ENCODE data around the gene N4BP2. TPM values are rescaled to one million over a fixed set of nuclear protein-coding genes. Genes with fewer than 3 reads are reported as not detected.

Gene N4BP2
- total RNA-seq, 4 donors from 2014 or later: 5.5 to 9.7 (median 7.7) TPM

- Histone ChIP-seq H3K27ac (replicated peaks in 1 of 4) (no peak overlapping the region), H3K27me3 (peaks cover 0 to 4% (median 0%) of the 10 kb centered on the region in 4 donors), H3K9me3 (no peaks in the 10 kb centered on the region), H3K4me3 (no peak overlapping the region), H3K36me3 (no peaks in the 10 kb centered on the region), H3K4me1 (no peaks in the 10 kb centered on the region)
- TF ChIP-seq POLR2A (IDR thresholded peaks at IDR 0.05; ENCODE audit: low read depth) (no peak), EP300 (IDR thresholded peaks at IDR 0.05) (no peak), POLR2AphosphoS5 (IDR thresholded peaks at IDR 0.05) (no peak), CTCF (IDR thresholded peaks at IDR 0.05) (no peak)
- intact Hi-C loops (cut with DNase I): no loop called here
- 52% methylated on average over 10 of the region's 10 CpGs for WGBS
- DNase-seq (ENCODE audit: extremely low spot score): no peak
Measured at GRCh38 chr4:40176602-40177001, 120.0 kb downstream of the N4BP2 start.

GRCh38 chr4:40177591-40177990 lies 120.9 kb downstream of the N4BP2 start:
- Histone ChIP-seq H3K4me1 (no peaks in the 10 kb centered on the region), H3K27ac (replicated peaks in 1 of 4) (no peak overlapping the region), H3K36me3 (no peaks in the 10 kb centered on the region), H3K9me3 (no peaks in the 10 kb centered on the region), H3K4me3 (no peak overlapping the region), H3K27me3 (peaks cover 0 to 4% (median 0%) of the 10 kb centered on the region in 4 donors)
- intact Hi-C loops (cut with DNase I): no loop called here
- DNase-seq (ENCODE audit: extremely low spot score): no peak
- 76% methylated on average over 2 of the region's 2 CpGs for WGBS
- TF ChIP-seq POLR2AphosphoS5 (IDR thresholded peaks at IDR 0.05) (no peak), CTCF (IDR thresholded peaks at IDR 0.05) (no peak), EP300 (IDR thresholded peaks at IDR 0.05) (no peak)

- no peak for TF ChIP-seq EP300 (IDR thresholded peaks at IDR 0.05)
- no peak for TF ChIP-seq POLR2A (IDR thresholded peaks at IDR 0.05; ENCODE audit: low read depth)
- TF ChIP-seq CTCF (IDR thresholded peaks at IDR 0.05): no peak
- no peak for TF ChIP-seq POLR2AphosphoS5 (IDR thresholded peaks at IDR 0.05)
- H3K36me3 ChIP-seq: no peaks in the 10 kb centered on the region
- intact Hi-C loops (cut with DNase I): no loop called here
- 50% methylated on average over 5 of the region's 5 CpGs for WGBS
- H3K27me3 ChIP-seq: peaks cover 0 to 4% (median 0%) of the 10 kb centered on the region in 4 donors
- H3K27ac ChIP-seq (replicated peaks in 1 of 4): no peak overlapping the region
- DNase-seq (ENCODE audit: extremely low spot score): no peak
- no peaks in the 10 kb centered on the region for H3K9me3 ChIP-seq
- H3K4me1 ChIP-seq: no peaks in the 10 kb centered on the region
- no peak overlapping the region for H3K4me3 ChIP-seq
Measured at GRCh38 chr4:40178672-40179071, 122.0 kb downstream of the N4BP2 start.

- intact Hi-C loops (cut with DNase I): no loop called here
- 95% methylated on average over 1 of the region's 1 CpG for WGBS
- no peak overlapping the region for H3K4me3 ChIP-seq
- H3K27ac ChIP-seq (replicated peaks in 1 of 4): no peak overlapping the region
- H3K9me3 ChIP-seq: no peaks in the 10 kb centered on the region
- H3K27me3 ChIP-seq: peaks cover 0 to 4% (median 0%) of the 10 kb centered on the region in 4 donors
- no peak for DNase-seq (ENCODE audit: extremely low spot score)
- TF ChIP-seq POLR2A (IDR thresholded peaks at IDR 0.05; ENCODE audit: low read depth): no peak
- TF ChIP-seq POLR2AphosphoS5 (IDR thresholded peaks at IDR 0.05): no peak
- TF ChIP-seq CTCF (IDR thresholded peaks at IDR 0.05): no peak
- TF ChIP-seq EP300 (IDR thresholded peaks at IDR 0.05): no peak
- H3K4me1 ChIP-seq: no peaks in the 10 kb centered on the region
- H3K36me3 ChIP-seq: no peaks in the 10 kb centered on the region
Measured at GRCh38 chr4:40179360-40179759, 122.7 kb downstream of the N4BP2 start.

GRCh38 chr4:40180356-40180755 lies 123.7 kb downstream of the N4BP2 start:
- peaks cover 0 to 4% (median 0%) of the 10 kb centered on the region in 4 donors for H3K27me3 ChIP-seq
- H3K9me3 ChIP-seq: no peaks in the 10 kb centered on the region
- no peaks in the 10 kb centered on the region for H3K4me1 ChIP-seq
- H3K36me3 ChIP-seq: no peaks in the 10 kb centered on the region
- TF ChIP-seq CTCF (IDR thresholded peaks at IDR 0.05): no peak
- no peak for TF ChIP-seq POLR2A (IDR thresholded peaks at IDR 0.05; ENCODE audit: low read depth)
- no peak for TF ChIP-seq POLR2AphosphoS5 (IDR thresholded peaks at IDR 0.05)
- no peak for TF ChIP-seq EP300 (IDR thresholded peaks at IDR 0.05)
- H3K4me3 ChIP-seq: no peak overlapping the region
- DNase-seq (ENCODE audit: extremely low spot score): no peak
- no peak overlapping the region for H3K27ac ChIP-seq (replicated peaks in 1 of 4)
- 32% methylated on average over 1 of the region's 1 CpG for WGBS
- intact Hi-C loops (cut with DNase I): no loop called here

Data from esophagus muscularis mucosa (tissue), 4 donors.